Breast epithelium (tissue), 3 donors: Measurements from ENCODE around the gene CALN1.

Experiments
- POLR2A ChIP-seq: fragments of 450-650 bp; IDR thresholded peaks from one replicate; pipeline ENCODE4 v1.6.1; 2016; ENCODE audit warnings: antibody characterized with exemption, mild to moderate bottlenecking, moderate library complexity
- TF ChIP-seq, protein P1 (sequence below), 3 donors: fragments of 450-650 bp; IDR thresholded peaks; one replicate each; pipeline ENCODE4 v1.5.1; 2016 to 2017; ENCODE audit warnings: antibody characterized with exemption in 3 of 3, mild to moderate bottlenecking in 3 of 3, moderate library complexity in 3 of 3

DNA sequence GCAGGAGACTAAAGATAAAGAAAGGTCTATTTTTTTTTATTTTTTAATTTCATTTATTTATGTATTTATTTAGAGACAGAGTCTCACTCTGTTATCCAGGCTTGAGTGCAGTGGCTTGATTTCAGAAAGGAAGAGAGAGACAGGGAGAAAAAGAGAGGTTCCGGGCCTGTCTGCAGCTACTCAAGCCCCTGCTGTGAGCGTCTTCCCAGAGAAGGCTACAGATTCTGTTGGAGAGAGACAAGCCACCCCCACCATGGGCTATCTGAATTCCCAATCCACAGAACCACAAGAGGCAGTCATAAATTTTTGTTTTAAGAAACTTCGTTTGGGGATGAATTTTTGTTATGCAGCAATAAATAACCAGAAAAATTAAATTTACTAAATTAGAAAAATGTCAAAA is 68.1 kb downstream of the CALN1 start:
- TF ChIP-seq, protein P1, sequence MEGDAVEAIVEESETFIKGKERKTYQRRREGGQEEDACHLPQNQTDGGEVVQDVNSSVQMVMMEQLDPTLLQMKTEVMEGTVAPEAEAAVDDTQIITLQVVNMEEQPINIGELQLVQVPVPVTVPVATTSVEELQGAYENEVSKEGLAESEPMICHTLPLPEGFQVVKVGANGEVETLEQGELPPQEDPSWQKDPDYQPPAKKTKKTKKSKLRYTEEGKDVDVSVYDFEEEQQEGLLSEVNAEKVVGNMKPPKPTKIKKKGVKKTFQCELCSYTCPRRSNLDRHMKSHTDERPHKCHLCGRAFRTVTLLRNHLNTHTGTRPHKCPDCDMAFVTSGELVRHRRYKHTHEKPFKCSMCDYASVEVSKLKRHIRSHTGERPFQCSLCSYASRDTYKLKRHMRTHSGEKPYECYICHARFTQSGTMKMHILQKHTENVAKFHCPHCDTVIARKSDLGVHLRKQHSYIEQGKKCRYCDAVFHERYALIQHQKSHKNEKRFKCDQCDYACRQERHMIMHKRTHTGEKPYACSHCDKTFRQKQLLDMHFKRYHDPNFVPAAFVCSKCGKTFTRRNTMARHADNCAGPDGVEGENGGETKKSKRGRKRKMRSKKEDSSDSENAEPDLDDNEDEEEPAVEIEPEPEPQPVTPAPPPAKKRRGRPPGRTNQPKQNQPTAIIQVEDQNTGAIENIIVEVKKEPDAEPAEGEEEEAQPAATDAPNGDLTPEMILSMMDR (IDR thresholded peaks at IDR 0.05) = no peak
- no peak for TF ChIP-seq POLR2A
